ENCODE data around the gene LETM1.

DNA sequence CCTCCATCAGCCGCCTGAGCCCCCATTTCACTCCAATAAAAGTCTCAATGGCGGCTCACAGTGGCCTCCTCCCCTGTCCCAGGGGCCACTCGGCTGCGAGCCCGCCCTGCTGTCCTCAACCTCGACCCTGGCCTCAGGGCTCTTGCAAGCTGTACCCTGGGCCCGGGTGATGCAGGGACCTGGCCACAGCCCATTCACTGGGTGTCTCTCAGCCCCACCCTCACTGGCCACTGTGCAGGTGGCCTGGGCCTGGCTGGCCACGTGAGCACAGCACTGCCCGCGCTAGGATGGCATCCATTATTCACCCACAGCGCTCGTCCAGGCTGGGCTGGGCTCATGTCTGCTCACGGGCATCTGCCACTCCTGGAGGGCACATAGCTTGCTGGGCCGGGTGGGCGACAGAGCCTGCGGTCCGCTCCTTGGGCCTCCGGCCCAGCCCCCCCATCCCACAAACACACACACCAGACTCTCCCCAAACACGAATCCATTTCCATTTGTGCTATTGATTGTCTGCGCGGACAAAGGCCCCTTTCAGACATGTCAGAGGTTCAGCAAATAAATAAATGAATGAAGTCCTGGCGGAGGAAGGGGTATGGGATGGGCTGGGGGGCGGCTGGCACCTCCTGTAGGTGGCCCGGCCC, 79.3 kb downstream of the LETM1 start:
- no peak for TF ChIP-seq POLR2A (IDR thresholded peaks at IDR 0.05)
- TF ChIP-seq, protein P1, sequence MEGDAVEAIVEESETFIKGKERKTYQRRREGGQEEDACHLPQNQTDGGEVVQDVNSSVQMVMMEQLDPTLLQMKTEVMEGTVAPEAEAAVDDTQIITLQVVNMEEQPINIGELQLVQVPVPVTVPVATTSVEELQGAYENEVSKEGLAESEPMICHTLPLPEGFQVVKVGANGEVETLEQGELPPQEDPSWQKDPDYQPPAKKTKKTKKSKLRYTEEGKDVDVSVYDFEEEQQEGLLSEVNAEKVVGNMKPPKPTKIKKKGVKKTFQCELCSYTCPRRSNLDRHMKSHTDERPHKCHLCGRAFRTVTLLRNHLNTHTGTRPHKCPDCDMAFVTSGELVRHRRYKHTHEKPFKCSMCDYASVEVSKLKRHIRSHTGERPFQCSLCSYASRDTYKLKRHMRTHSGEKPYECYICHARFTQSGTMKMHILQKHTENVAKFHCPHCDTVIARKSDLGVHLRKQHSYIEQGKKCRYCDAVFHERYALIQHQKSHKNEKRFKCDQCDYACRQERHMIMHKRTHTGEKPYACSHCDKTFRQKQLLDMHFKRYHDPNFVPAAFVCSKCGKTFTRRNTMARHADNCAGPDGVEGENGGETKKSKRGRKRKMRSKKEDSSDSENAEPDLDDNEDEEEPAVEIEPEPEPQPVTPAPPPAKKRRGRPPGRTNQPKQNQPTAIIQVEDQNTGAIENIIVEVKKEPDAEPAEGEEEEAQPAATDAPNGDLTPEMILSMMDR (IDR thresholded peaks at IDR 0.05) = no peak

All from prostate gland (tissue), 2 donors.